ENCODE results near the gene DNAH12. TPM values are rescaled to one million over a fixed set of nuclear protein-coding genes. Genes with fewer than 3 reads are reported as not detected.

Gene DNAH12
- total RNA-seq, 1 experiment from 2014 or later: 0.45 TPM

GRCh38 chr3:57436195-57436761, 107.9 kb downstream of the DNAH12 start:
- POLR2A ChIA-PET: no interaction called here
- H3K4me1 Mint-ChIP-seq (ENCODE audit: low read depth, unreplicated experiment): peaks cover 18% of the 10 kb centered on the region
- H3K36me3 Mint-ChIP-seq (ENCODE audit: insufficient read depth, unreplicated experiment): peaks cover 5% of the 10 kb centered on the region
- peak; percentile 58 to 64 for DNase-seq
- Histone ChIP-seq H3K36me3 (ENCODE audit: control insufficient read depth, insufficient read depth, low read length) (no peaks in the 10 kb centered on the region), H3K4me1 (peaks cover 32% of the 10 kb centered on the region), H3K27me3 (replicated peaks; ENCODE audit: control insufficient read depth, insufficient read depth, low read length) (no peaks in the 10 kb centered on the region), H3K9me3 (no peaks in the 10 kb centered on the region; the same call in 1 of the 2 replicates), H3K4me3 (ENCODE audit: low read depth, low read length) (no peak overlapping the region)
- TF ChIP-seq CTCF (IDR thresholded peaks at IDR 0.05; ENCODE audit: insufficient read depth in 1 of 2, low read depth in 1 of 2, low read length in 1 of 2, severe bottlenecking in 1 of 2, unreplicated experiment in 1 of 2): no peak
- no peaks in the 10 kb centered on the region for H3K27me3 Mint-ChIP-seq (ENCODE audit: insufficient read depth, unreplicated experiment)
- H3K4me3 Mint-ChIP-seq (ENCODE audit: unreplicated experiment): peak overlapping the region; percentile 19
- intact Hi-C loops (cut with micrococcal nuclease; ENCODE audit: unreplicated experiment): loop anchor here (1.0 kb wide), 1 partner anchor 15 kb away; no protein-coding TSS in a partner anchor
- CTCF ChIA-PET: no interaction called here
- no TSS peak for BruUV-seq (replicated peaks)
- H3K27ac Mint-ChIP-seq (ENCODE audit: unreplicated experiment): peak overlapping the region; percentile 71
- no peaks in the 10 kb centered on the region for H3K9me3 Mint-ChIP-seq (ENCODE audit: unreplicated experiment)

- POLR2A ChIA-PET: interaction anchor here (0.6 kb wide), 1 partner anchor 176 kb away, joined by 3 read pairs; no protein-coding TSS in a partner anchor
- CTCF ChIA-PET: interaction anchor here (0.6 to 1.9 kb wide), 2 partner anchors 37 to 562 kb away, joined by 5 to 14 read pairs; no protein-coding TSS in a partner anchor
- Mint-ChIP-seq H3K27me3 (ENCODE audit: insufficient read depth, unreplicated experiment) (no peaks in the 10 kb centered on the region), H3K36me3 (ENCODE audit: insufficient read depth, unreplicated experiment) (peaks cover 5% of the 10 kb centered on the region), H3K27ac (ENCODE audit: unreplicated experiment) (no peak overlapping the region), H3K4me3 (ENCODE audit: unreplicated experiment) (no peak overlapping the region), H3K9me3 (ENCODE audit: unreplicated experiment) (no peaks in the 10 kb centered on the region), H3K4me1 (ENCODE audit: low read depth, unreplicated experiment) (peaks cover 23% of the 10 kb centered on the region)
- peak in 1 of 2 experiments; percentile 50 for DNase-seq
- Histone ChIP-seq H3K4me1 (peaks cover 39% of the 10 kb centered on the region), H3K9me3 (no peaks in the 10 kb centered on the region), H3K36me3 (ENCODE audit: control insufficient read depth, insufficient read depth, low read length) (no peaks in the 10 kb centered on the region), H3K27me3 (replicated peaks; ENCODE audit: control insufficient read depth, insufficient read depth, low read length) (no peaks in the 10 kb centered on the region), H3K4me3 (ENCODE audit: low read depth, low read length) (no peak overlapping the region)
- intact Hi-C loops (cut with micrococcal nuclease; ENCODE audit: unreplicated experiment): loop anchor here (1.0 kb wide), 1 partner anchor 37 kb away; no protein-coding TSS in a partner anchor
- peak; percentile 39 to 68 for TF ChIP-seq CTCF (IDR thresholded peaks at IDR 0.05; ENCODE audit: insufficient read depth in 1 of 2, low read depth in 1 of 2, low read length in 1 of 2, severe bottlenecking in 1 of 2, unreplicated experiment in 1 of 2)
- no TSS peak for BruUV-seq (replicated peaks)
These were observed 110.1 kb downstream of the DNAH12 start for GRCh38 chr3:57434041-57434440.

GRCh38 chr3:57423335-57423734, 120.8 kb downstream of the DNAH12 start:
- intact Hi-C loops (cut with micrococcal nuclease; ENCODE audit: unreplicated experiment): no loop called here
- Histone ChIP-seq H3K4me1 (no peaks in the 10 kb centered on the region), H3K9me3 (no peaks in the 10 kb centered on the region), H3K36me3 (ENCODE audit: control insufficient read depth, insufficient read depth, low read length) (no peaks in the 10 kb centered on the region), H3K4me3 (ENCODE audit: low read depth, low read length) (no peak overlapping the region), H3K27me3 (replicated peaks; ENCODE audit: control insufficient read depth, insufficient read depth, low read length) (no peaks in the 10 kb centered on the region)
- H3K36me3 Mint-ChIP-seq (ENCODE audit: insufficient read depth, unreplicated experiment): no peaks in the 10 kb centered on the region
- no peak overlapping the region for H3K27ac Mint-ChIP-seq (ENCODE audit: unreplicated experiment)
- TF ChIP-seq CTCF (IDR thresholded peaks at IDR 0.05; ENCODE audit: insufficient read depth in 1 of 2, low read depth in 1 of 2, low read length in 1 of 2, severe bottlenecking in 1 of 2, unreplicated experiment in 1 of 2): no peak
- ChIA-PET CTCF (interaction anchor here (0.6 kb wide), 1 partner anchor 26 kb away, joined by 3 read pairs; no protein-coding TSS in a partner anchor), POLR2A (no interaction called here)
- H3K9me3 Mint-ChIP-seq (ENCODE audit: unreplicated experiment): no peaks in the 10 kb centered on the region
- no TSS peak for BruUV-seq (replicated peaks)
- H3K27me3 Mint-ChIP-seq (ENCODE audit: insufficient read depth, unreplicated experiment): no peaks in the 10 kb centered on the region
- no peak overlapping the region for H3K4me3 Mint-ChIP-seq (ENCODE audit: unreplicated experiment)
- DNase-seq: no peak
- H3K4me1 Mint-ChIP-seq (ENCODE audit: low read depth, unreplicated experiment): peaks cover 6% of the 10 kb centered on the region

Data from Caco-2 (cell line).